Endodermal cell (in vitro differentiated cells): ENCODE measurements around the gene FAM200B. TPM values are rescaled to one million over a fixed set of nuclear protein-coding genes. Genes with fewer than 3 reads are reported as not detected.

Source experiments
- DNase-seq: peaks from one replicate; pipeline ENCODE4 v3.0.0-alpha.2; 2017
- H3K27ac ChIP-seq: 2 replicates; pipeline ENCODE4 v1.5.1; 2013; ENCODE audit warnings: mild to moderate bottlenecking, low read depth, low read length, moderate library complexity
- H3K27me3 ChIP-seq: 2 replicates; pipeline ENCODE4 v1.6.1; 2013; ENCODE audit warnings: mild to moderate bottlenecking, low read length, moderate library complexity; ENCODE audit not compliant: insufficient read depth, control insufficient read depth, poor library complexity, severe bottlenecking
- H3K36me3 ChIP-seq: 2 replicates; pipeline ENCODE4 v1.7.0; 2013; ENCODE audit warnings: mild to moderate bottlenecking, low read length, moderate library complexity; ENCODE audit not compliant: control insufficient read depth, insufficient read depth
- H3K4me1 ChIP-seq: one replicate; pipeline ENCODE4 v1.7.0; 2013; ENCODE audit warnings: low read length; ENCODE audit not compliant: control insufficient read depth, insufficient read depth
- H3K4me3 ChIP-seq: 2 replicates; pipeline ENCODE4 v1.5.1; 2013; ENCODE audit warnings: mild to moderate bottlenecking, low read length, moderate library complexity
- H3K9ac ChIP-seq: 2 replicates; pipeline ENCODE4 v1.6.1; 2013; ENCODE audit warnings: mild to moderate bottlenecking, low read length, moderate library complexity; ENCODE audit not compliant: poor library complexity, severe bottlenecking; ENCODE audit errors: extremely low read depth
- H3K9me3 ChIP-seq: 2 replicates; pipeline ENCODE4 v1.6.1; 2013; ENCODE audit warnings: mild to moderate bottlenecking, low read length, moderate library complexity; ENCODE audit not compliant: control insufficient read depth
- H3K27ac Mint-ChIP-seq: 2 replicates; pipeline ENCODE4 v1.8.0; 2020; ENCODE audit warnings: mixed read lengths
- H3K27me3 Mint-ChIP-seq: 2 replicates; pipeline ENCODE4 v1.8.0; 2021; ENCODE audit warnings: mild to moderate bottlenecking, mixed read lengths; ENCODE audit not compliant: insufficient read depth
- H3K36me3 Mint-ChIP-seq: 2 replicates; pipeline ENCODE4 v1.8.0; 2020; ENCODE audit warnings: low read depth, mixed read lengths
- H3K4me1 Mint-ChIP-seq: 2 replicates; pipeline ENCODE4 v1.8.0; 2020; ENCODE audit warnings: mixed read lengths
- H3K4me3 Mint-ChIP-seq: 2 replicates; pipeline ENCODE4 v1.8.0; 2020; ENCODE audit warnings: mild to moderate bottlenecking, moderate library complexity, mixed read lengths
- H3K9me3 Mint-ChIP-seq: 2 replicates; pipeline ENCODE4 v1.8.0; 2020; ENCODE audit warnings: mild to moderate bottlenecking, mixed read lengths
- WGBS, 2 experiments: methylation state at CpG; one replicate each; pipeline versions ENCODE4 v1.1.5 to v1.1.7; 2013; ENCODE audit warnings: missing lambda C conversion rate in 2 of 2, mixed read lengths in 1 of 2; ENCODE audit not compliant: insufficient coverage in 1 of 2, insufficient read length in 1 of 2; 5-methylcytosine and 5-hydroxymethylcytosine counted together
- total RNA-seq, 2 donors: library from RNA; stranded (reverse); fragmentation: NEBNext Ultra II Directional in 1 of 2; extraction: Animal tissue kit (Norgen Biotek cat#: 25700) in 1 of 2; gene quantifications; 2 replicates in 1 of 2; 3 replicates in 1 of 2; pipeline ENCODE4 v1.2.1, GENCODE V29; 2021
- TF ChIP-seq, protein P1 (sequence below): fragments of 200-600 bp; sonication (generic); conservative IDR thresholded peaks from 2 replicates; pipeline ENCODE4 v1.5.0; 2021; ENCODE audit warnings: antibody characterized with exemption, mild to moderate bottlenecking

The FAM200B gene
- total RNA-seq, 2 donors from 2014 or later, result 18.1 to 27.8 TPM

DNA sequence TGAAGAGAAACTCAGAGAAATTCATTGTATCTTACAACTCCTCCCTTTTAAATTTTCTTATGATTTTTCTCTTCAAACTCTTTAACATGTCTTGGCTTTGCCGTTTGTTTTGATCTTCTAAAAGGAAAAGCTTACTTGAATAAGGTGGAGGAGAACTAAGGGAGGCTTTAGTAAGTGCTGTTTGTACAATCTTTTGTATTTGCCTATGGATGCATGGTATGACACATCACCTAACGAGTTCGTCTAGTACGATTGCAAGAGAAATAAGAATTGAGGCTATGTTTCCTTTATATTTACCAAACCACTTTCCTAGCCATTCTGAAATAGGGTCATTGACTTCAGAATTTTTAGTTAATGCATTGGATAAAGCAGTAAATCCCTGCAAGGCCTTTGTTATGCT is 12.8 kb downstream of the FAM200B start:
- Histone ChIP-seq H3K9ac (no peak overlapping the region), H3K4me1 (peaks cover 4% of the 10 kb centered on the region), H3K27ac (no peak overlapping the region), H3K36me3 (peaks cover 4% of the 10 kb centered on the region), H3K4me3 (peak overlapping the region; percentile 41), H3K27me3 (no peaks in the 10 kb centered on the region), H3K9me3 (peaks cover 37% of the 10 kb centered on the region)
- Mint-ChIP-seq H3K9me3 (peaks cover 28% of the 10 kb centered on the region), H3K4me3 (no peak overlapping the region), H3K36me3 (peaks cover 5% of the 10 kb centered on the region), H3K27me3 (peaks cover 2% of the 10 kb centered on the region), H3K4me1 (peaks cover 34% of the 10 kb centered on the region), H3K27ac (no peak overlapping the region)
- TF ChIP-seq, protein P1, sequence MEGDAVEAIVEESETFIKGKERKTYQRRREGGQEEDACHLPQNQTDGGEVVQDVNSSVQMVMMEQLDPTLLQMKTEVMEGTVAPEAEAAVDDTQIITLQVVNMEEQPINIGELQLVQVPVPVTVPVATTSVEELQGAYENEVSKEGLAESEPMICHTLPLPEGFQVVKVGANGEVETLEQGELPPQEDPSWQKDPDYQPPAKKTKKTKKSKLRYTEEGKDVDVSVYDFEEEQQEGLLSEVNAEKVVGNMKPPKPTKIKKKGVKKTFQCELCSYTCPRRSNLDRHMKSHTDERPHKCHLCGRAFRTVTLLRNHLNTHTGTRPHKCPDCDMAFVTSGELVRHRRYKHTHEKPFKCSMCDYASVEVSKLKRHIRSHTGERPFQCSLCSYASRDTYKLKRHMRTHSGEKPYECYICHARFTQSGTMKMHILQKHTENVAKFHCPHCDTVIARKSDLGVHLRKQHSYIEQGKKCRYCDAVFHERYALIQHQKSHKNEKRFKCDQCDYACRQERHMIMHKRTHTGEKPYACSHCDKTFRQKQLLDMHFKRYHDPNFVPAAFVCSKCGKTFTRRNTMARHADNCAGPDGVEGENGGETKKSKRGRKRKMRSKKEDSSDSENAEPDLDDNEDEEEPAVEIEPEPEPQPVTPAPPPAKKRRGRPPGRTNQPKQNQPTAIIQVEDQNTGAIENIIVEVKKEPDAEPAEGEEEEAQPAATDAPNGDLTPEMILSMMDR, result no peak
- DNase-seq, result no peak
- 90 to 94% methylated on average over 2 to 4 of the region's 4 CpGs for WGBS, 2 experiments

DNA sequence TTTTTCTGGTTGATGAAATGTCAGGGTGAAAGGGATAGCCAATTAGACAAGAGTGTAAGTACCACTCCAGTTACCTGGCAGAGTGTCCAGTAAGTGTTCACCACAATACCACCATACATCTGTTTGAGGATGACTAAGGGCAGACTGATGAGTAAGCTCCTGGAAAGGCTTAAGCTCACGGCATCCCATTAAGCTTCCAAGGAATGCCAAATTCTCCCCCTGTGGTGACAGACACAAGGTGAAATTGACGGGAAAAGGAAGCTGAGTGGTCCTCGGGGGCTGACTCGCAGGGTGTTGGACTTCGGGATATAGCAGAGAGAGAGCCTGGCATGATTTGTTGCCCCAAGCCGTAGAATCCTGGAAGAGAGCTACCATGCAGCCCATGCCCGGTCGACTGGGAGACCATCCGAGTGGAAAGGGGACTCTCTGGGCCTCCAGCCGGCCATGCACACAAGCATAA is 13.6 kb downstream of the FAM200B start:
- Histone ChIP-seq H3K9me3 (peaks cover 37% of the 10 kb centered on the region), H3K36me3 (no peaks in the 10 kb centered on the region), H3K4me1 (peaks cover 4% of the 10 kb centered on the region), H3K4me3 (peak overlapping the region; percentile 29), H3K27ac (no peak overlapping the region), H3K27me3 (no peaks in the 10 kb centered on the region), H3K9ac (no peak overlapping the region)
- Mint-ChIP-seq H3K4me1 (peaks cover 28% of the 10 kb centered on the region), H3K27ac (peak overlapping the region; percentile 71), H3K27me3 (peaks cover 2% of the 10 kb centered on the region), H3K36me3 (peaks cover 7% of the 10 kb centered on the region), H3K9me3 (peaks cover 35% of the 10 kb centered on the region), H3K4me3 (no peak overlapping the region)
- TF ChIP-seq, protein P1, result no peak
- DNase-seq, result peak; percentile 86
- WGBS, 2 experiments, result 81 to 92% methylated on average over 8 to 10 of the region's 10 CpGs

DNA sequence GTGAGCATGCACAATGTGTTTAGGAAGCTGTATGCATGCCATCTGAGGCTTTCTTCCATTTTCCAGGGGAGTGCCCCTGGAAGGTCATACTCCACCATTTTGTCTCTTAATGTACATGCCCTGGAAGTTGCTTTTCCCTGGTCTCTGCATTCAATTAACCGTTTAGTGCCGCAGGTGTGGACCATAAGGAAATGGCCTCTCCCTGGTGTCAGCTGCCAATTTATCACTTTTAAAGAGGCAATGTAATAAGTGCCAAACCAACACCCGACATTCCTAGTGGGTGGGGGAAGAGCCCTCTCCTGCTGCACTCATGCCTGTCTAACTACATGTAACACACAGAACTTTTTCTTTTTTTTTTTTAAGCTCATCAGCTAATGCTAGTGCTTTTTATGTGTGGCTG is 14.1 kb downstream of the FAM200B start:
- Histone ChIP-seq H3K36me3 (no peaks in the 10 kb centered on the region), H3K9me3 (peaks cover 37% of the 10 kb centered on the region), H3K27me3 (no peaks in the 10 kb centered on the region), H3K9ac (no peak overlapping the region), H3K4me1 (peaks cover 2% of the 10 kb centered on the region), H3K27ac (no peak overlapping the region), H3K4me3 (peak overlapping the region; percentile 29)
- Mint-ChIP-seq H3K27ac (peak overlapping the region; percentile 71), H3K9me3 (peaks cover 38% of the 10 kb centered on the region), H3K36me3 (peaks cover 7% of the 10 kb centered on the region), H3K4me3 (no peak overlapping the region), H3K27me3 (peaks cover 5% of the 10 kb centered on the region), H3K4me1 (peaks cover 23% of the 10 kb centered on the region)
- TF ChIP-seq, protein P1, result no peak
- no peak for DNase-seq
- WGBS, 2 experiments, result 92 to 96% methylated on average over 2 to 3 of the region's 3 CpGs
